ENCODE results near the gene TFIP11.

The TFIP11 gene

GRCh38 chr22:26470807-26471206, 41.5 kb downstream of the TFIP11 start:
- TF ChIP-seq SPI1 (IDR thresholded peaks at IDR 0.05; ENCODE audit: borderline replicate concordance, low read depth) (no peak), CTCF (IDR thresholded peaks at IDR 0.05; ENCODE audit: insufficient read depth, low read length) (no peak), POLR2AphosphoS5 (IDR thresholded peaks at IDR 0.05; ENCODE audit: low read depth) (no peak), GABPA (IDR thresholded peaks at IDR 0.05; ENCODE audit: low read depth) (no peak), REST (IDR thresholded peaks at IDR 0.05; ENCODE audit: insufficient replicate concordance, low read depth) (no peak)
- no peak for DNase-seq (ENCODE audit: low read depth in 1 of 2, low spot score in 1 of 2)
- H3K27me3 ChIP-seq (ENCODE audit: insufficient read depth, poor library complexity, severe bottlenecking): no peaks in the 10 kb centered on the region

GRCh38 chr22:26466196-26466595, 46.1 kb downstream of the TFIP11 start:
- DNase-seq (ENCODE audit: low read depth in 1 of 2, low spot score in 1 of 2): no peak
- no peaks in the 10 kb centered on the region for H3K27me3 ChIP-seq (ENCODE audit: insufficient read depth, poor library complexity, severe bottlenecking)

More at GRCh38 chr22:26470807-26471206, 41.5 kb downstream of the TFIP11 start:
- H3K4me3 ChIP-seq (replicated peaks; ENCODE audit: insufficient read depth, low read length): no peak overlapping the region
- H3K27ac ChIP-seq (replicated peaks): no peak overlapping the region

GRCh38 chr22:26464312-26464711, 48.0 kb downstream of the TFIP11 start:
- no peak overlapping the region for H3K27ac ChIP-seq (replicated peaks)
- no peaks in the 10 kb centered on the region for H3K27me3 ChIP-seq (ENCODE audit: insufficient read depth, poor library complexity, severe bottlenecking)
- TF ChIP-seq POLR2AphosphoS5 (IDR thresholded peaks at IDR 0.05; ENCODE audit: low read depth): no peak
- TF ChIP-seq SPI1 (IDR thresholded peaks at IDR 0.05; ENCODE audit: borderline replicate concordance, low read depth): no peak
- TF ChIP-seq CTCF (IDR thresholded peaks at IDR 0.05; ENCODE audit: insufficient read depth, low read length): no peak
- TF ChIP-seq REST (IDR thresholded peaks at IDR 0.05; ENCODE audit: insufficient replicate concordance, low read depth): no peak
- TF ChIP-seq GABPA (IDR thresholded peaks at IDR 0.05; ENCODE audit: low read depth): no peak
- no peak overlapping the region for H3K4me3 ChIP-seq (replicated peaks; ENCODE audit: insufficient read depth, low read length)
- no peak for DNase-seq (ENCODE audit: low read depth in 1 of 2, low spot score in 1 of 2)

More at GRCh38 chr22:26466196-26466595, 46.1 kb downstream of the TFIP11 start:
- no peak overlapping the region for H3K27ac ChIP-seq (replicated peaks)
- TF ChIP-seq GABPA (IDR thresholded peaks at IDR 0.05; ENCODE audit: low read depth): no peak
- no peak for TF ChIP-seq POLR2AphosphoS5 (IDR thresholded peaks at IDR 0.05; ENCODE audit: low read depth)
- TF ChIP-seq REST (IDR thresholded peaks at IDR 0.05; ENCODE audit: insufficient replicate concordance, low read depth): no peak
- TF ChIP-seq CTCF (IDR thresholded peaks at IDR 0.05; ENCODE audit: insufficient read depth, low read length): no peak
- TF ChIP-seq SPI1 (IDR thresholded peaks at IDR 0.05; ENCODE audit: borderline replicate concordance, low read depth): no peak
- H3K4me3 ChIP-seq (replicated peaks; ENCODE audit: insufficient read depth, low read length): no peak overlapping the region

Data from HL-60 (cell line).